ENCODE data around the gene CAGE1. TPM values are rescaled to one million over a fixed set of nuclear protein-coding genes. Genes with fewer than 3 reads are reported as not detected.

The CAGE1 gene
- total and polyA plus RNA-seq, 2 donors (not counting 3 experiments of a cell fraction or from before 2014, with no cell fraction given), result not detected

GRCh38 chr6:7300926-7301325 lies 88.6 kb downstream of the CAGE1 start:
- H3K4me2 ChIP-seq (ENCODE audit: insufficient read depth, low read length), result no peak overlapping the region
- dilution Hi-C loops (cut with MboI; ENCODE audit: extremely low pct_ligation_motif_present, low sequenced_read_pairs) (no loop called here), intact Hi-C loops (cut with micrococcal nuclease) (no loop called here)
- CTCF ChIA-PET, result interaction anchor here (1.2 to 1.4 kb wide), 2 partner anchors 23 to 25 kb away, joined by 3 to 4 read pairs; no protein-coding TSS in a partner anchor
- no peaks in the 10 kb centered on the region for H3K27me3 ChIP-seq (ENCODE audit: control insufficient read depth in 2 of 2, insufficient read depth in 2 of 2, low read length in 2 of 2)
- H3K79me2 ChIP-seq (ENCODE audit: control insufficient read depth, insufficient read depth, low read length), result peaks cover 35% of the 10 kb centered on the region
- POLR2A ChIA-PET, result interaction anchor here (1.4 kb wide), 1 partner anchor 89 kb away, joined by 3 read pairs; the partner anchor contains the start of genes CAGE1 and RIOK1
- H3K27ac ChIP-seq (ENCODE audit: insufficient read depth, low read depth, low read length), result no peak overlapping the region
- DNase-seq (ENCODE audit: low read depth, low spot score) (no peak), FAIRE-seq (no peak)
- peaks cover 18 to 37% of the 10 kb centered on the region in 2 experiments for H3K36me3 ChIP-seq (ENCODE audit: control insufficient read depth in 2 of 2, extremely low read depth in 1 of 2, insufficient read depth in 2 of 2, low read length in 2 of 2)
- no peaks in the 10 kb centered on the region for H3K9me3 ChIP-seq (replicated peaks; ENCODE audit: control insufficient read depth, insufficient read depth, low read length)
- H2AFZ ChIP-seq (ENCODE audit: low read depth, low read length), result no peak overlapping the region
- no peaks in the 10 kb centered on the region for H3K4me1 ChIP-seq (ENCODE audit: control insufficient read depth, extremely low read depth, insufficient read depth, low read length)
- H3K9ac ChIP-seq (replicated peaks; ENCODE audit: extremely low read depth, insufficient read depth, low read length), result no peak overlapping the region
- TF ChIP-seq EZH2 (IDR thresholded peaks at IDR 0.05; ENCODE audit: borderline replicate concordance, low read depth, low read length, severe bottlenecking) (no peak), CTCF (IDR thresholded peaks at IDR 0.05; ENCODE audit: extremely low read depth in 1 of 2, insufficient read depth in 1 of 2, low read depth in 1 of 2, low read length in 2 of 2) (no peak), GATA2 (IDR thresholded peaks at IDR 0.05; ENCODE audit: insufficient read depth, insufficient read length, low read depth, low read length) (no peak), MYC (IDR thresholded peaks at IDR 0.05; ENCODE audit: low read depth, low read length) (no peak), POLR2AphosphoS5 (IDR thresholded peaks at IDR 0.05; ENCODE audit: insufficient read depth, low read depth, low read length) (no peak), POLR2A (IDR thresholded peaks at IDR 0.05; ENCODE audit: low read depth, low read length) (no peak), JUN (IDR thresholded peaks at IDR 0.05; ENCODE audit: borderline replicate concordance, insufficient read depth, insufficient read length, low read depth) (no peak), FOS (IDR thresholded peaks at IDR 0.05; ENCODE audit: borderline replicate concordance, insufficient read depth, low read length) (no peak)
- no peak overlapping the region for H3K4me3 ChIP-seq (replicated peaks in 1 of 3; ENCODE audit: insufficient read depth in 1 of 3, low read depth in 1 of 3, low read length in 3 of 3)
- BruUV-seq (replicated peaks), result no TSS peak
- no peaks in the 10 kb centered on the region for H3K9me1 ChIP-seq (replicated peaks; ENCODE audit: control insufficient read depth, extremely low read depth, insufficient read depth, low read length)
- H4K20me1 ChIP-seq (replicated peaks; ENCODE audit: control insufficient read depth, extremely low read depth, insufficient read depth, low read length), result no peaks in the 10 kb centered on the region

Data from endothelial cell of umbilical vein (primary cell).